NCI-H128 (cell line): ENCODE results near the gene SLC24A4.

Experiments used
- DNase-seq: peaks from one replicate; lab custom pipeline; 2025; ENCODE audit not compliant: unreplicated experiment; lab: John Stamatoyannopoulos, UW

The SLC24A4 gene

DNA sequence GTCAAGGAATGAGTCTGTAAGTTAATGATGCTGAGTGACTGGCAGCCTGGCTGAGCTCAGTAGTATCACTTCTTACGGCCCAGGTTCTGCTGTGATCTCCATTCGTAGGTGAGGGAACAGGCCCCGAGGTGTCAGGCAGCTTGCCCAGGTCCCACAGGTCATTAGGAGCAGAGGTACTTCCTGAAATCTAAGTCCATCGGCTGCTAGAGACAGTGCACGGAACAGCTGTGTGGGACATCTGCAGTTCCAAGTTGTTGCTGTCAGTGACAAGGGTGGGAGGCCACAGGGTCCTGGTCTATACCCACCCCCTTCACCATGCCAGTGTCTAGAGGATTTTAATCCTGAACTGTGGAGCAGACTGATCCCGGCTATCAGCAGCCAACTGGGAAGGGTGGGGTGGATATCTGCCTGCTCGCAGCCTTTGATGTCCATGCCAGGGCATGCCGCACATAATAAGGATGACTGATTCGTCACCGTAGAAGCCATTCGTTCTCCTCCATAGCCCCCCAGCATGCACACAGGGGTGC, 108.3 kb downstream of the SLC24A4 start:
- no peak for DNase-seq

DNA sequence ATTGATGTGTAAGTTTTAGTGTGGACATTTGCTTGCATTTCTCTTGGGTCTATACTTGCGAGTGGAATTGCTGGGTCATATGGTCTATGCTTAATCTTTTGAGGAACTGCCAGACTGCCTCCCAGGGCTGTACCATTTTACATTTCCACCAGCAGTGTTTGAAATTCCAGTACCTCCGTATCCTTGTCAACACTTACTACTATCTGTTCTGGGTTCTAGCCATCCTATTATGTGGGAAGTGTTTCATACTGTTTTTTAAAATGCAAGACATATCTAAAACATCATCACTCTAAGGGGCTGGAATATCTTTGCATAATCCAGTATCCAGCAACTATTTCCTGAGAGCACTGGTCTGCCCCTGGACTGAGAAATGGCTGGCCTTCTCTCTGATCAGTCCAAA, 110.4 kb downstream of the SLC24A4 start:
- no peak for DNase-seq

DNA sequence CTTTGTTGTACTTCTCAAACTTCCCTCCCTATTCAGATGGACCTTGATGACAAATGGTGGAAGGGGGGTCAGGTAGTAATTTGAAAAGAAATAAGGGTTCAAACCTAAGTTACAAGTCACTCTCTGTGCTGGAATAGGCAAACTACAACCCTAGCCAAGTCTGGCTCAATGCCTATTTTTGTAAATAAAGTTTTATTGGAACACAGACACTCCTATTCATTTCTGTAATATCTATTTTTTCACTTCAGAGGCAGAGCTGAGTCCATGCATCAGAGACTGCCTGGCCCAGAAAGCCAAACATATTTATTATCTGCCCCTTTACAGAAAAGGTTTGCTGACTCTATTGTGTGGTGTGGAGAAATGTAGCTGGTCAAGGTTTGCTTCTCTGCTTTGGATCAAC, 112.2 kb downstream of the SLC24A4 start:
- DNase-seq, result no peak

GRCh38 chr14:92436115-92436776, 113.3 kb downstream of the SLC24A4 start:
- no peak for DNase-seq

DNA sequence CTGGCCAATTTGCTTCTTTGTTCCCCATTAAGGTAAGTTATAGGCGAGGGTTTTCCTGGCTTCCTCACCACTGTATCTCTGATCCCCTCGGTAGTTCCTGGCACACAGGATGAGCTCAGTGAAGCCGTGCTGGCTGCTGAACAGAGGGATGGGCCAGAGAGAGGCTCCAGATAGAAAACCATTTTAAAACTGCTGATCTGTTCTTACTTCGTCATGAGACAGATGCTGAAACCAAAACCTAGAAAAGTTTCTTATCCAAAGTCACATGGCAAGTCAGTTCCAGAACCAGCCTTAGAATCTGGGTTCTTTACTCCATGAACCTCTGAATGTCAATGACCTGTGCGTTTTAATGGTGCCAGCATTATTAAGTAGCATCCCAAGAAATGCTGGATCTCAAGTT, 114.3 kb downstream of the SLC24A4 start:
- DNase-seq, result no peak

DNA sequence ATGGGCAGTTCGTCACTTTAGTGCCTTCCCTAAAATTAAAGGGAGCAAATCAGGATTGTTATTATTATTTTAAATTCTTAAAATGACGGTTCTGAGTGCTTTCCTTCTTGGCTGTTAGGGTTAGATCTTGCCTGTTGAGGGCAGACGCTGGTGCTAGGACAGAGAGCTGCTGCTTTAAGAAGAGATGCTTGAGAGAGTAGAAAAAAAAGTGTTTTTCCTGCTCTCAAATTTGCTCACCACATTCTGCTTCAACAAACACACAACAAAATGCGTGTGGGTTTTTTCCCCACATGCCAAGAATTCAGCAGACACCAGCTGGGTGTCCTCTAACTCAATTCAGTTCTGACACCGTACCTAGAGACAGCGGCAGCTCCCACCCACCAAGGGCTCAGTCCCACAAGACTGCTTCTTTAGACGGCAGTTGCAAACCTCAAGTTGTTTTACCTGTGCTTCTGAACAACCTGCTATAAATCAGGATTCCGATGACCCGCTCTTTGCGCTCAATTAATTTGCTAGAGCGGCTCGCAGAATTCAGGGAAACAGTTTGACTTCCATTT, 114.8 kb downstream of the SLC24A4 start:
- no peak for DNase-seq

DNA sequence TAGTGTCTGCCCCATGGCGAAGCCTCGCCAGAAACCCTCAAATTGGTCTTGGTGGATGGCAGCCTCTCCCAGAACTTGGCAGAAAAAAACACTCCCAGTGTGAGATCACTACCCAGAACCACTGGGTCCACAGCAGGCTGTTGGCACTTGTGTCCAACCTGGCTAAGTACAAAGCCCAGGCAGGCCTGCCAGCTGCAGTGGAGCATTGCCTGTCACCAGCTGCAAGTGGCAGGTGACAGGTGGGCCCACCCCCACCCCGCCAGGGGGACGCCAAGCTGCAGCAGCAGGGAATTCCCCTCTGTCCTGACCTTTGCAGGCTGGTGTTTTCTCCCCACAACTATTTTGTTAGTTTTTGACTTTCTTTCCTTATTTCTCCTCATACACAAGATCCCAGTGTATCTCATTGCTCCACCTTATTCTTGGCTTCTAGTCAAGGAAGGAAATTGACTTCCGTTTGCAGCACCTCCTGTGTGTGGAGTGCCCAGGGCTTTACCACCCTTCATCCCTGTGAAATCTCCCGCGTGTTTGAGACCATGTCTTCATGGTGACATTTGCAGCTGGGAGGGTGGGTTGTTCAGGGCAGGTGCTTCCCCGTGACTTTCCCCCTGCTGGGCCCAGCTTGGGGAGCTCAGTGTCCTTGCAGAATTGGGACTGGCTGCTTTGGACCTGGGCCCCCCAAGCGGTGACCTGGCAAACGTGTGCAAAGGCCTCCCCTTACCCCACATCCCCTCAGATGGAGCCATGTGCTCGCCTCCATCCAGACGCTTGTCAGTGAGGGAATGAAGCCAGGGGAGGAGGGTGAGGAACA, 116.8 kb downstream of the SLC24A4 start:
- no peak for DNase-seq

GRCh38 chr14:92440345-92441003, 117.5 kb downstream of the SLC24A4 start:
- DNase-seq, result no peak

DNA sequence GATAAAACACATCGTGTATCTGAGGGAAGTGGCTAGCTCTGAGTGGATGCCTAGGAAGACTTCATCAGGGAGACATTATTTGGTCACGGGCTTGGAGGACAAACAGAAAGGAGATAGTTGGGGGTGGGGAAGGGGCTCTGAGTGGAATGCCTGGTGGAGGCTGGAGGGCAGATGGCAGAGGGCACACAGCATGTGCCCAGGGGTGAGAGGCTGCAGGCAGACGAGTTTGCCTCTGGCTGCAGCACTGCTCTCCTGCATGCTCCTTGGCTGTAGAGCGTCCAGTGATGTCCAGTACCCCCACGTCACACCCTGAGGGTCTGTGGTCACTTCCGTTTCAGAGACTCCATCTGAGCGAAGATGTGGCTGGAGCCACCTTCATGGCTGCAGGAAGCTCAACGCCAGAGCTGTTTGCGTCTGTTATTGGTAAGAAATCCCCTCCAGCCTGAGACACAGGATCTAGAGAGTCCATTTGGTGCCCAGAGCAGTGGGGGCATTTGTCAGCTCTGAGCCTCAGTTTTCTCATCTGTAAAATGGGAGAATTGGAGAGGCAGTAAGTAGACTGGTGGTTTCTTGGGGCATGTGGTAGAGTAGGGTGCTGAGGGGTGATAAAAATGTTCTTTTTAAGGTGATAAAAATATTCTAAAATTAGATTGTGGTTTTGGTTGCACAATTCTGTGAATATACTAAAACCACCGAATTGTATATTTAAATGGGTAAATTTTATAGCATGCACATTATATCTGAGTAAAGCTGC, 119.0 kb downstream of the SLC24A4 start:
- no peak for DNase-seq

DNA sequence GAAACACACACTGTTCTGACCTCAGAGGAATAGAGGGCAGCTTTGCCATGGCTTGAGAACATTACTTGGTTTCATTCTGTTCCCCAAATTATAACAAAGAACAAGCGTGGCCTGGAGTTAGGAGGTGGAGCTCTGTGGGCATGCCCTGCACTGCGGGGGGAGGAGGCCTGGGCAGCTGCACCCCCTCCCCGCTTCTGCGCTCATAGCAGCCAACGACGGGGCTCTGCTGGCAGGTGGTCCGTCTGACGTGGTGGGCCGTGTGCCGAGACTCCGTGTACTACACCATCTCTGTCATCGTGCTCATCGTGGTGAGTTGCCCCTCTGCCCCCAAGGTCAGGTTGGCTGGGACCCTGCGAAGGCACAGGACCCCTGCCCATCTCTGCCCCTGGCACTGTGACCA, 120.2 kb downstream of the SLC24A4 start:
- no peak for DNase-seq

- DNase-seq, result no peak
Observed at GRCh38 chr14:92443741-92444140, 120.8 kb downstream of the SLC24A4 start.

- DNase-seq, result no peak
Observed at GRCh38 chr14:92446771-92447170, 123.8 kb downstream of the SLC24A4 start.

- no peak for DNase-seq
Observed at GRCh38 chr14:92447416-92448197, 124.6 kb downstream of the SLC24A4 start.

GRCh38 chr14:92448786-92449185, 125.8 kb downstream of the SLC24A4 start:
- no peak for DNase-seq

- no peak for DNase-seq
Observed at GRCh38 chr14:92449404-92450181, 126.6 kb downstream of the SLC24A4 start.

GRCh38 chr14:92450351-92451070, 127.5 kb downstream of the SLC24A4 start:
- DNase-seq, result no peak

DNA sequence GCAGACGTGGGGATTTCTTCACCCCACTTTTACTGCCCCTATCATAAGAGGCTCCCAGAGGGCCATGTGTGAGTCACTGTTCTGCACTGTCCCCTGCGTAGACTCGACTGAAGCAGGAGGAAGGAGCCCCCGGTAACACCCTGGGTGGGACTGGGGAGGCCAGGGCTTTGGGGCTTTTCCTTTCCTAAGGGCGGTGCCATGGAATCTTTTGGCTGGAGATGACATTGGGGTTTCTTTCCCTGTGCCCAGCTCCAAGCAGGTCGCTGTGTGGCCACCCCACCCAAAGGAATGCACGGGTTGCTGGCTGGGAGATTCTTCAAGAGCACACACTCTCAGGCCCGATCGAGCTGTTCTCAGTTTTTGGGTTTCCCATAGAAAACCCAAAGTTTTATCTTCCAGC, 128.3 kb downstream of the SLC24A4 start:
- DNase-seq, result no peak

- no peak for DNase-seq
Observed at GRCh38 chr14:92451755-92452154, 128.8 kb downstream of the SLC24A4 start.

GRCh38 chr14:92452471-92452870, 129.5 kb downstream of the SLC24A4 start:
- no peak for DNase-seq
